SHP77 (cell line): ENCODE measurements around the gene GRM4.

Experiments used
- DNase-seq, 2 experiments: peaks; one replicate each; lab custom pipeline; 2025; lab: John Stamatoyannopoulos, UW

Gene GRM4

DNA sequence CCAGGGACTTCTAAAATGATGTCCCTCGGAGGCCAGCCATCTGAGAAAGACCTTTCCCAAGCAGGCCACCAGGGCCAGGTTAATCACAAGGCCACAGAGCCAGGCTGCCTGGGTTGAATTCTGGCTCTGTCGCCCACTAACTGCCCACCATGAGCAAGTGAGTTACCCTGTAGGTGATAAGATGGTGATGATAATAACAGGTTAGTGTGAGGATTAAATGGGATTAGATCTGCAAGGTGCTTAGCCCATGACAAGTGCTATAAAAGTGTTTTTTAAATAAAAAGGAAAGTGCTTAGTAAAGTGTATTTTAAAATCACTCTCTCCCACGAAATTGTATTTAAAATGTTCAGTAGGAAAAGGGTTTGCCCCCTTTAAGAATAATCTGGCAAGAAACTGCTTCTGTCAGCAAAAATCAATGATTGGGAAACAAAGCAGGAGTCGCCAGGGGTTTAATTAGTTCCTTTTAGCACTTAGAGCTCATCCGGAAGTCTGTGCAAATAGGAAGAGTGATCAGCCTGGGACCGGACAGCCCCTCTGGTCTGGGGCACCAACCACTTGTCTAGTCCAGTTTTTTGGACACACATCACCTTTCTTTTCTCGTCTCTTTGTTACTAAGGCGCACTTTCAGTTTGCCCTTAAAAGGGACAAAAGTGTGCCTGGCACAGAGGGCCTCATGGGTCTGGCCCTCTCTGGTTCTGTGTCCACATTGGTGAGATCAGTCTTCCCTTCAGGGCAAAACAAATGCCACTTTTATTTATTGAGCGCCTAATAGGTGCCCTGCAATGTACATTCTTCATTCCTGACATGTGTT lies 150.4 kb downstream of the GRM4 start:
- DNase-seq, result no peak

DNA sequence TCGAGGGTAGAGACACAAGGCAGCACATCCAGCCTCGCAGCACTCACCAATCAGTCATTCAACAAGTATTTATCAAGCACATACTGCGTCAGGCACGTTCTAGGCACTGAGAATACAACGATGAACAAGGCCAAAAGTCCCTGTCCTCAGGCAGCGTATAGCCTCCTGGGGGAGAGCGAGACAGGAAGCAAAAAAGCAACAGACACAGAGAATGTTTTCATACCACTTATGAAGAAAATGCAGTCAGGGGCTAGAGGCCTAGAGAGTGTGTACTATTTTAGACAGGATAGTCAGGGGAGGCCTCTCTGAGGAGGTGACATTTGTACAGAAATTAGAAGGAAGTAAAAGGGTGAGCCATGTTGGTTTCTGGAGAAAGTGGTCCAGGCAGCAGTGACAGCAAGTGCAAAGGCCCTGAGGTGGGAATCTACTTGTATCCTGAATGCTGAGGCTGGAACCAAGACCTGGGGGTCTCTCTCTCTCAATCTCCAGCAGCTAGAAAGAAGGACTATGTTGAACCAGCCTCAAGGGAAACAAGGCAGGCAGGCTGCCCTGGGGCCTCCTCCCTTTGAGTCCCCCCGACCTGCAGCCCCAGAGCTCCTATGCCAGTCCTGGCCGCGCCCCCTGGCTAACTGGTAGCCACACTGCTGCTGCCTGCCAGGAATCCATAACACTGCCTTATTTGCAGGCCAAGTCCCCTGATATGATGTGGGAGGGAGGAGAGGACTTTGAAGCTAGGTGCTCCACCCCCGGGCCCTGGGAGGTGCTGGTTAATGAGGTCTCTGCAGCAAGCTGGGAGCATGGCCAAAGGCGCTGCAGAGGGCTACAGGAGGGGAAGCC lies 151.2 kb downstream of the GRM4 start:
- DNase-seq, result peak in 1 of 2 experiments; percentile 2

DNA sequence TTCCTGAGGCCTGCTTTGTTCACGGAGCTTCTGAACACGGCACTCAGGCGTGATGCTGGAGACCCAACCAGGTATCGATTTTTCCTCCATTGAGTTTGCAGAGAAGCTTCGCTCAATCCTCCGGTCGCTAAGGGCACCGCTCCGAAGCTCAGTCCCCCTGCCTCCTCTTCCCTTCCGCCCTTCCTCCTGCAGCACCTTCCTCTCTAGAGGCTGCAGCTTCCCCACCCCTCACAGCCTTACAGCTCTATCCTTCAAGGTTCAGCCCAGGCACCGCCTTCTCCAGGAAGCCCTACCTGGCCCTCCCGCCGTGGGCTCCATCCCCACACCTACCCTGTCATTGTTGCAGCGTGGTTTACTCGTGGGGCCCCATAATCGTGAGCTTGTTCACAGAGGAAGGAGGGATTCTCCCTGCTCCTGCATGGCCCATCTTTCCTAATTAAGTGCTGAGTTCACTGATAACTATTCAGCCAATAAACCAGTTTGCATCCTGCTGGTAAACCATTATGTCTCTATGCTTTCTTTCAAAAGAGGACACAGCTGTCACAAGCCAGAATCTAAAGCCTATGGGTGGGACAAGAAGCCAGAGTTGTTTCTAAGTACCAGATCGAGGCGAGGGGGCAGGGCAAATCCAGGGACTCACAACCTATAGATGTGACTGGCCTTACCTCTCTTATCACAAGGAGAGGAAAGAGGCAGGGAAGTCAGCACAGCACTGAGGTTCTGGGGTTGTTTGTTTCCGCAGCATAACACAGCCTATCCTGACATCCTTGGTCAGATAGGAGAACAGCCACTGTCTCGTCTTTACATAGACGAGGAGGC lies 152.0 kb downstream of the GRM4 start:
- no peak for DNase-seq

DNA sequence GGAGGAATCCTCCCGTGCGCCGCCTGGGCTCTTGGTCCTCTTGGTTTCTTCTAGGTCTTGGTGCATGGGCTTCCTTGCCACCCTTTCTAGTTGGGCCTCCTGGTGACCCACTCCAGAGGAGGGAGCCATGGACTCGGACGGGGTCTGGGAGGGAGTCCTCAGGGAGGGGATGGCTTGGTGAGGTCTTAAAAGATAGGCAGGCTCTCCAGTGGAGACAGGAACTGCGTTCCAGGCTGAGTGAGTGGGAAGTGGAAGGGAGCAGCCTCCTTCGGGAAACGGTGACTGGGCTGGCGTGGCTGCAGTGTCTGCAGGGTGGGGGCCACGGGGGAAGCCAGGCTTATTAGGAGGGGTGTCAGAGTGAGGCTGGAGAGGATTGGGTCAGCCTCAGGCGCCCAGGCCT lies 152.8 kb downstream of the GRM4 start:
- DNase-seq, result no peak

DNA sequence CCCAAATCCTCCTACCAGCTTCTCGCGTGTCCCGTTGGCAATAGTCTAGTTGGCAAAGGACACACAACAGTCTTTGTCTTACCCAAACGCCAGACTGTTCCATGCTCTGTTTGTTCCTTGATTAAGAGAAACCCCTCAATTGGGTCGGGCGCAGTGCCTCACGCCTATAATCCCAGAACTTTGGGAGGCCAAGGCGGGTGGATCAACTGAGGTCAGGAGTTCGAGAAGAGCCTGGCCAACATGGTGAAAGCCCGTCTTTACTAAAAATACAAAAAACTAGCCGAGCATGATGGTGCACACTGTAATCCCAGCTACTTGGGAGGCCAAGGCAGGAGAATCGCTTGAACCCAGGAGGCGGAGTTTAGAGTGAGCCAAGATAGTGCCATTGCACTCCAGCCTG lies 153.7 kb downstream of the GRM4 start:
- DNase-seq, result no peak

DNA sequence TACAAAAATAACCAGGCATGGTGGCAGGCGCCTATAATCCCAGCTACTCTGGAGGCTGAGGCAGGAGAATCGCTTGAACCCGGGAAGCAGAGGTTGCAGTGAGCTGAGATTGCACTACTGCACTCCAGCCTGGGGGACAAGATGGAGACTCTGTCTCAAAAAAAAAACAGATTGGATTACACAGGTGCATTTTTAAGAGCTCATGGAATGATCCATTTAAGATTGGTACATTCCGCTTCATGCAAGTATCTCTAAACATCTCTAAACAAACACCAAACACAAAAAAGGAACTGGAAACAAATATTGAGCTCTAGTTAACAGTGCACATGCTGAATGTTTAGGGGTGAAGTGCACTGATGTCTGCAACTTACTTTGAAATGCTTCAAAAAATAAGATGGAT lies 154.3 kb downstream of the GRM4 start:
- DNase-seq, result no peak

DNA sequence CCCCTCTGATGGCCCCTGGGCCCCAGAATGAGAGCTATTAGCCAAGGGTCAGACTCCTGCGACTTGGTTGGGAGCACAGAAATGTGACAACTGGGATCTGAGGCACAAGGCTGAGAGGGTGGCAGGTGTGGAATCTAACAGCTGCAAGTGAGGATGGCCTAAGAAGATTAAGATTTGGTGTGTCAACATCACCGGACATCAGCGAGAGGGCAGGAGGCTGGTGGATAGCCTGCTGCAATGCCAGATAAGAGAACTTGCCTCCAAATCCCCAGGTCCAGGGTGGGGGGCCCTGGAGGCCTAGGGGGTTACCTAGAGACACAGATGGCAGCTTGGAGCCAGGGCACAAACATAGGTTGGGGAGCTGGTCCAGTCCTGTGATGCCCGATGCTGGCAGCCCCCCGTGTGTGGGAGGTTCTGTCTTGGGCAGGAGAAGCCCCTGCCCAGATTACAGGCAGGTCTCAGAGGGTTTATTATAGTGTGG lies 155.8 kb downstream of the GRM4 start:
- no peak for DNase-seq

DNA sequence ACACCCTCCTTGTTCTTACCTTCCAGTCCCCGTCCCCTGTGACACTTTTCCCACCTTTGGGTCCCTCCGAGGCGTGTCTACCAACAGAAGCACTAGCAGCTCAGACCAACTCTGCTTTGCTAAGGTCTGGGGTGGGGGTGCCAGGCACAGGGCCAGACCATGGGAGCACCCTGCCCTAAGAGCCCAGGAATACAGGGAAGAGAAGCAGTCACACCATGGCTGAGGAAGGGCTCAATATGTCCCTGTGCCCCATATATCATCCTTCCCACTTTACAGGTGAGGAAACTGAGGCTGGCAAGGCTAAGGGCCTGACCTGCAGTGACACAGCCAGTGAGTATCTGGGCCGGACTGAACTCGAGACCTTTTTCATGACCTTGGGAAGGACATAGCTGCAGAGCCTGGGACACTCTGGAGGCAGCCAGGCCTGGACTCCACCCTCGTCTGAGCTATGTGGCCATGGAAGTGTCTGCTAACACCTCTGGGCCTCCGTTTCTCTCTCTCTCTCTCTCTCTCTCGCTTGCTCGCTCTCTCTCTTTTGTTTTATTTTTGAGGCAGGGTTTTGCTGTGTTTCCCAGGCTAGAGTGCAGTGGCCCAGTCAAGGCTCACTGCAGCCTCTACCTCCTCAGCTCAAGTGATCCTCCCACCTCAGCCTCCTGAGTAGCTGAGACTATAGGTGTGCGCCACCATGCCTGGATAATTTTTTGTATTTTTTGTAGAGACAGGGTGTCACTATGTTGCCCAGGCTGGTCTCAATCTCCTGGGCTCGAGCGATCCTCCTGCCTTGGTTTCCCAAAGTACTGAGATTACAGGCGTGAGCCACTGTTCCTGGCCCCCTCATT lies 156.7 kb downstream of the GRM4 start:
- DNase-seq, result no peak

DNA sequence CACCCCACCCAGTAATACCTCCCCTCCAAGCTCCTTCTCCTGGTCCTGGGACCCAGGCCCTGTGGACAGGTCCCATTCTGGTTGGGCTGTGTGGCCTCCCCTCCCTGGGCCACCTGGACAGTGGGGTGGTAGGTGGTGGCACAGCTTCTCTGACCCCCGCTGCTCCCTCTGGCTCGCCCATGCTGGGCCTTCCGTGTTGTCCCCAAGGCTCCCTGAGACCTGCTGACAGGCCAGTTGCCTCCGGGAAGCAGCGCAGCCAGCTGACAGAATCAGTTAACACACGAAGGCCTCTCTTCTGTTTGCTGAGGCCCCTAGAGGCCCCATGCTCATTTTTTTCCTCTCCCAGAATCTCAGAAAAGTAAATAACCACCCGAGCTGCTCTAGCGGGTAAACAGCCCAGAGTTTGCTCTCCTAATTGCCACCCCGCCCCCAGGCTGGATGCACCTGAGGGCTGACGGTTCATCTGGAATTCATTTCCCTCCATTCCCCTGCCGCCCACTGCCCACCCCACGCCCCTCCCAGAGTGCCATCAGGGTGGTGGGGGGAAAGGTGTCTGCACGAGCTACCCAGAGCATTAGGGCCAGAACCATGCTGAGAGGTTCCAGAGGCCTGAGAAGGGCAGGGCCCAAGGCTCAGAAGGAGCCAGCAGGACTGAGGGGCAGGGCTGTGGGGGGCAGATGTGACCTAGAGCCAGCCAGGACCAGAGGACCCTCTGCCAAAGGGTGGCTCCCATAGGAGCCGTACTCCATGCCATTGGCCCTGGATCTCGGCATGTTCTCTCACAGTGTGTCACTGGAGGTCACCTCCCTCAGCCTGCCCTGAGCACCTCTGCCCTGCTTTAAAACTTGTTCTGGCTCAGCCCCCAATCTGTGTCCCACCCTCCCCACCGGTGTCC lies 157.5 kb downstream of the GRM4 start:
- peak; percentile 89 to 90 for DNase-seq

DNA sequence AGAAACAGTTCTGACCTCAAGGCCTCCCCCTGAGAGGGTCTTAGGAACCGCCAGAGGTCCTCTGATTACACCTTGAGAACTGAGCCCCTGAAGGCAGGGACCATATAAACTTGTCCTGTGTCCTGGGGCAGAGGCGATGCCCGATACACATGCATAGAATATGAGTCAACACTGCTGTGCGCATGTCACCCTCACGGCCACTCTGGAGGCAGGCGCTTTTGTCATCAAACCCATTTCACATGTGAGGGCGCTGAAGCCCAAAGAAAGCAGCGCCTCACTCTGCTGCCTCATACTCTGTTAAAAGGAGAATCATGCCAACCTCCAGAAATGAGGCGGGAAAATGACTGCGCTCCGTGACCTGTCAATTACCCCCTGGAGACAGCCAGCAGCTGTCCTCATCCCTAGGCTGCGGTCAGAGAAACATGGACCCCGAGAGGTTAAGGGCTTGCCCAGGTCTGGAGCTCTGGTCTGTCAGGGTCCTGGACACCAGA lies 158.3 kb downstream of the GRM4 start:
- peak; percentile 71 to 80 for DNase-seq

DNA sequence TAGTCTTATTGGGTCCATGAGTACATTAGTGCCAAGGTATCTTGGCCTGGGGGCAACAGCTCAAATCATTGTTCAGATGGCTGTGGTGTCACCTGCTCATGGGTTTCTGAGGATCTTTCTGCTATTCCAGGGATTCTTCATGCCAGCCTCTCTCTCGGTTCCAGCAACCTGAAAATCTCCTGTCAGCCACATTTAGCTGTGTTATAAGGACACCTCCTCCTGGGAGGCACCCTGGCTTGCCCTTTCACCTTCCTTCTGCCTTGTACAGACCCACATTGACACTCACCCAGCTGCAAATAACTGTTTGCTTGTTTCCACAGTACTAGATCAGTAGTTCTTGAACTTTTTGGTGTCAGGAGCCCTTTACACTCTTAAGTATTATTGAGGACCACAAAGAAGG lies 159.9 kb downstream of the GRM4 start:
- DNase-seq, result no peak

DNA sequence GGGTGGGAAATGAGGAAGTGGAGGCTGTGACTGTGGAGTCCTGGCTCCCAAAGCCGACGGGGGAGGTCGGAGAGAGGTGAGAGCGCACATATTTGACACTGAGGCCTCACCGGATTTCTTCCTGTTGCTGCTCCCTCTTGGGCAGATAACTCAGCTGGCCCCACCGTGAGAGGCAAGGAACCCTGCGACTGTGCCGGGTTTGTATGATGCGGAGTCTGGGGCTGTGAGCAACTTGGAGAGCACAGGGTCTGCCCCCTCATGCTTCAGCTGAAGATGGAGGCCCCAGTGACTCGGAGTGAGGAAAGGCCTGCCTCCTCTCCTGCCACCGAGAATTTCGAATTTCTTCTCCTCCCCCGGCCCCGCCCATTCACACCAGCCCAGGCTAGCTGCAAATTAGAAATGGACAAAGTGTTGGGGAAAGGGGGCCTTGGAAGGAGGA lies 160.6 kb downstream of the GRM4 start:
- DNase-seq, result no peak

DNA sequence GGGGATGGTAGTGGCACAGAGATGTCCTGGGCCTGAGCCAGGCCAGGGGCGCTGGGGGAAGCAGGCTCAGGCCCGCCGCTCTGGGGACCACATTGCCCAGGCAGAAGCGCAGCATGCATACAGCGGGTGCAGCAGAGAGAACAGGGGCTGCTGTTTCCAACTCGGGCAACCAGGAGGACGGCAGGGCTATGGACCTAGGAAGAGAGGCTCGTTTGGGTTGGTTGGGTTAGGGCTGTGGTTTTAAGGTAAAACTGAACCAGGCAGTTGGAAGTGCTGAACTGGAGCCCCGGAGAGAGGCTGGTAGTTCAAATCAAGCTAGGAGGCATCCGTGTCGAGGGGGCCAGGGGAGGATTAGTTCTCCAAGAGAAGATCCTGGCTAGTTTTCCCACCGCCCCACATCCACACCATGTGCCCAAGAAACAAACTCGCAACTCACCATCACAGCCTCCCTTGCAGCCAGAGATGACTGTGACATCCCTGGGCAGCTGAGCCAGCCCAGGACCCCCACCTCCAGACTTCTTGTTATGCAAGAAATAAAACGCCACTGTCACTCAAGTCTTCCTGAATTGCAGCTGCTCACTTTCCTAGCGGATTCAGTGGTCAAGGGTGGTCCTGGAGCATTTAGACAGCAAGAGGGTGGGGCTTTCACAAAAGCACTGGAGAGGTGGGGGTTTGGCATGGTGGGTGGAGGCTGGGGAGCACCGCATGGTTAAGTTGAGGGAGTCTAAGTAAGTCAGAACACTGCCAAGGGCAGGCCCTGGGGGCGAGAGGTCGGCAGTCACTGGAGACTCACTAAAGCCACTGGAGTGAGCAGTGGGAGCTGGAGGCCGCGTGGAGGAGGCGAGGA lies 161.2 kb downstream of the GRM4 start:
- DNase-seq, result no peak

DNA sequence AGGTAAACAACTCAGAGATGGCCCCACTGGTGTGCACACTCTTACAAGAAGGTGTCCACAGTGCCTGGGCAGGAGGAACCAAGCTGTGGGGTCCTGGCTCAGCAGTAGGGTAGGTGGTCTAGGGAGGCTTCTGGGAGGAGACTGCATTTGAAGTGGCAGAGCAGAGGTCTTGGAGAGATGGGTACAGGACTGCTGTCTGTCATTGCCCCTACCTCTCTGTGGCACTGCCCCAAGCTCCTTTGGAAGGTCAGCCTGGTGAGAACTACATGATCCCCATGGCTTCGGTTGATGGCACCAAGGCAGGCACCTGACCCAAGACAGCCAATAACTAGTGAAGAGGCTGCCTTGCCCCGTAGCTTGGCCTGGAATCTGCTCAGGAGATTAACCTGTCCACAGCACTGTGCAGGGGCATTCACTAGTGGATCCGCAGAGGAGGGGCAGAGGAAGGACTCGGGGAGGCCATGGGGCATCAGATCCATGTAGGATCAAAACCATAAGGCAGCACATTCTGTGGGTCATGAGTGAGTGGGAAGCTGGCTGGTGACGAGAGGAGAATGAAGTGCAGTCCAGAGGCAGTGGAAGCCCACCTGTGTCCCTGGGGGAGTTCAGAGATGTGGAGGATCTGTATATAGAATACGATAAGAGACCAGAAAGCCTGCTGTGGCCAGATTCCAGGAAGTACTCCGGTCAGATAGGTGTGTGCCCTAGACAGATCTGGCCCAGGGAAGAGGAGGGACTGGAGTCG lies 162.0 kb downstream of the GRM4 start:
- no peak for DNase-seq

DNA sequence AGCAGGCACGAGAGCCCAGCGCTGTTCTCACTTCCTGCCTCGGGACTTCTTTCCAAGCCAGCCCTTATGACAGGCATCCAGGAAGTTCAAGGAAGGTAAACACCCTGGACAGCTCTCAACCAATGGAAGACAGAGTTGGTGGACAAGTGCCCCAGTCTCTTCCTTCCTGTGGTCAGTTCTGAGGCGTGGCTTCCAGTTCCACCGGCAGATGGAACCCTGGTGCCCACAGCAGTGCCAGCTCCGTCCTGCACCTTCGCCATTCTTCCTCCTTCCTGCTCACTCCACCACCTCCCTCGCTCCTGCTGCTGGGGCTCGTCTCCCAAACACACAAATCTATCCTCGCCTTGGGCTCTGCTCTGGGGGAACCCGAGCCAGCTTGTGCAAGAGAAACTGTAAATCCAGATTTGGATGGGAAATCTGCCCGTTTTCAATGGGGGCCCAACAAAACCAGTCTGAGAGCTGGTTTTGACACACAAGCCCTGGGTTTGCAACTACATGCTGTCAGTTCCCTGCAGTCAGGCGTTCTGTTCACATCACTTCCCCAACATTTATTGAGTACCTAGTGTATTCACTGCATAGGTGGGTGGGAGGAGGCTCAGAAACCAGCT lies 162.7 kb downstream of the GRM4 start:
- DNase-seq, result peak; percentile 73 to 80

DNA sequence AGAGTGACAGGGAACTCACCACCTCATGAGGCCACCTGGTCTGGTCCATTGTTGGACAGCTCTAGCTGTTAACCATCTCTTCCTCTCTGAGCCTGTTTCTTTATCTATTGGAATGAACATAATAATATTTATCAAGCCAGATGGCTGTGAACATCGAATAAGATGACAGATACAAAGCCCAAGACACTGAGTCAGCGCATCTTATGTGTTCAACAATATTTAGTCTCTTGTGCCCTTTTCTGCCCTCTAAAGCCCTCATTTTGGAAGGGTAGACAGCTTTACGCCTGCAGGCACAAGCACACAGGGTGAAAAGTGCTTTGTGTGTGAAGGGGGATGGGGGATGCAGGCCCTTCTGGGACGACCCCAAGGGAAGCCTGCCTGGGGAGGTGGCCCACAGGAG lies 164.0 kb downstream of the GRM4 start:
- DNase-seq, result no peak

DNA sequence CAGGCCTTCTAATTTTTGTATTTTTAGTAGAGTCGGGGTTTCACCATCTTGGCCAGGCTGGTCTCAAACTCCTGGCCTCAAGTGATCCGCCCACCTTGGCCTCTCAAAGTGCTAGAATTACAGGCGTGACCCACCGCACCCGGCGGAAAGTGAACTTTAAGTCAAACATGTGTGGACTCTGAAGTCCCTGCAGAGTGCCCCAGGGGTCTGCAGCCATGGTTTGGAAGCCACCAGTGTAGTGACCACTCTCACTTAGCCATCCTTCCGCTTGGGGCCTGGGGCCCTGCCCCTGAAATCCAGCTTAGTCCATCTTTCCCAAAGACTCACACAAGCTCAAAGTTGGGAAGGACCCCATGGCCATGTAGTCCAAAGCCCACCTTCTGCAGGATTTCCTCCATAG lies 164.5 kb downstream of the GRM4 start:
- no peak for DNase-seq
